CD4-positive, alpha-beta T cell treated with Interleukin-21 for 1 hour (primary cell): Measurements from ENCODE around the gene KIAA1217.

ENCODE experiments used
- DNase-seq: peaks from one replicate; pipeline ENCODE4 v3.0.0-alpha.2; 2020

The KIAA1217 gene

DNA sequence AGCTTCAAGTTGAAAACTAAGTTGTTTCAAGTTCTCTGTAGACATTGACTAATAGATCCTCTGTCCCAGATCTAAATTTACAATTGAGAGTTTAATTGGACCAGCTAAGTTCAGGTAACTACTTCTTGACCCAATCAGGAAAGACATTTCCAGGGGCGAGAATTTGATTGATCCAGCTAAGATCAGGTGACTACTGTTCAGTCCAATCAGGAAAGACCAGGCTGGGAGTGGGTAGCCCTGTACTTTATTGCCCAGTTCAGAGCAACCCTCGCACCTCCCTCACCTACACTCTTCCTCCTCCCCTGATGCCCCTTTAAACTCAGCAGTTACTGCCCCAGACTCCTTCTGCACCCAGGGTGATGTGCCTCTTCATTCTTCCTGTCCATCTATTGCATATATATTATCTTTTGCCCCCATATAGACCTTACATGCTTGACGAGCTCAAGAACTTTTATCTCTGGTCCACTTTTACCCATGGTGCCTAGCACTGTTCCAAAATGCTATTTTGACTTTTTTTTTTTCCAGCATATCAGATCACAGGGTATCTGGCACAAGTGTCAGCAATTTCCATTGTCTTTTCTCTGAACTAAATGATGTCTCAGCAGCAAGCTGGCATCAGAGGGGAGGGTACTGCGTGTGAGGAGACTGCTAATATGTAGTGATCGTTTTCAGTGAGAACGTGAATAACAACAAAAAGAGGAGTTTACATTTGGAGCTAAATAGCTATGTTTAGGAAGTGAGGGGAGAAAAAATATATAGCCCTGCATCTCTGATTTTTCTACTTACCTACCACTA is 169.4 kb downstream of the KIAA1217 start:
- DNase-seq: no peak

DNA sequence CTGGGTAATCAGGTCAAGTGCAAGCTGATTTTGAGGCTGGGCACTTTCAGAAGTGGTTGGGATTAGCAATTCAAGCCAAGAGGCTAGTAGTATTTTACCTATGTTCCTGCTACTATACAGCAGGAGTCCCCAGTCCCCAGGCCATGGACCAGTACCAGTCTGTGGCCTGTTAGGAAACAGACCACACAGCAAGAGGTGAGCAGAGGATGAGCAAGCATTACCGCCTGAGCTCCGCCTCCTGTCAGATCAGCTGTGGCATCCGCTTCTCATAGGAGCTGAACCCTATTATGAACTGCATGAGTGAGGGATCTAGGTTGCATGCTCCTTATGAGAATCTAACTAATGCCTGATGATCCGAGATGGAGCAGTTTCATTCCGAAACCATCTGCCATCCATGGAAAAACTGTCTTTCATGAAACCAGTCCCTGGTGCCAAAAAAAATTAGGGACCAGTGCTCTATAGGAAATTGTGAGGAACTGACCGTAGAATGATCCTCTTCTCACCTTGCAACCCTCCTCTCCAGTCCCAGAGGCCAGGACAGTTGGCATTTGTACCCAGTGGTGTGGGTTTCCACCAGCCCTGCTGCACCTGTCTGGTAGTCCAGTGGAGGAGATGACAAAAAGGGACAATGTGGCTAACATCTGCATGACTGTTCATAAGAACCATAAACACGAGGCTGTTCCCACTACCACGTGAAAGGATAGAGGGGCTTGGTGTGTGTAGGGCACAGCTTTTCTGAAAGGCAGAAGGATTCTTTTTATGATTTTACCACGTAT is 172.5 kb downstream of the KIAA1217 start:
- no peak for DNase-seq

DNA sequence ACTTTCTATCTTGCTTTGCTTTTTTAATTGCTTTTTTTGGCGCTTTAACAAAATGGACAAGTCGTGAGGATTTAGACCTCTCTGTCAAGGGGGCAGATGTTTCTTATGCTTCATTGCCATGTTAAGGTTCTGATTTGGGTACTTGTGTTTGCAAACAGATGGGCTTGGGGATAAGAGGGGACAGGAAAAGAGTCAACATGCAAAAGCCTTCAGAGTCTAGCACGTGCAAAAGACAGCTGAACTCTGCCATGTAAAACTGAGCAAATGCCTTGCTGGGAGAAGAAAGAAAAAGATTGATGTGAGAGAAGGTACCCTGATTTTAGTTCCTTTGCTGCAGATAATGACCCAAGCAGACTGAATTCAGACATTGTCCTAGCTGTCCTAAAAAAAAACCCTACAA is 173.1 kb downstream of the KIAA1217 start:
- DNase-seq: no peak

DNA sequence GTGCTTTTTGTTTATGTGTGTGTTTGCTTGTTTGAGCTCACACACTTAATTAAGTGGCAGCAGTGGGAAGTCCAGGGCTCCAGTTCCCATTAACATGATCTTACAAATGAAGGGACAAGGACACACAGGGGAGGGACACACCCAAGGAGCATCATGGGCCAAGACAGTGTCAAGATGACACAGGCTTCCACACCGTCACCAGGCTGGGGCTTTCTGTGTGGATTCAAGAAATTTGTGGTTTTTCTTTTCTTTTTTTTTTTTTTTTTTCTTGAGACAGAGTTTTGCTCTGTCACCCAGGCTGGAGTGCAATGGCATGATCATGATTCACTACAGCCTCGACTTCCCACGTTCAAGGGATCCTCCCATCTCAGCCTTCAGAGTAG is 173.6 kb downstream of the KIAA1217 start:
- no peak for DNase-seq

GRCh38 chr10:24382979-24383663 is 174.2 kb downstream of the KIAA1217 start:
- no peak for DNase-seq

DNA sequence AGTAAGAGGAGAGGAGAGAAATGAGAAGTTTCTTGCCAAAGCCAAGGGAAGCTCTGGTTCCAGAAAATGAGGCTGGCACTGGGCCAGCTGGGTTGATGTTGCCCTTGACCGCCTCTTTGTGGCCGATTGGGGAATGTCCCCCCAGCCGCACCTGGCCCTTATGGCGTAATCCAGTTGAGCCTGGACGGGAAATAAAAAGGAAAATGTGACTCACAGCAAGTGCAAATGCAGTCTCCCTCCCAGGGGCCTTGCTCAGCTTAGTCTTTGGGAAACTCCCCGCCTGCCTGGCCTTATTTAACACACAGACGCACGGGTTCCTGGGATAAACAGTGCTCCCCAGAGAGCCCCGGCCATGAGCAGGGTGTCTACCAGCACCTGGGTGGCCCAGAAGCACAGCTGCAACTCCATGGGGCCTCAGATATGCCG is 174.8 kb downstream of the KIAA1217 start:
- no peak for DNase-seq

DNA sequence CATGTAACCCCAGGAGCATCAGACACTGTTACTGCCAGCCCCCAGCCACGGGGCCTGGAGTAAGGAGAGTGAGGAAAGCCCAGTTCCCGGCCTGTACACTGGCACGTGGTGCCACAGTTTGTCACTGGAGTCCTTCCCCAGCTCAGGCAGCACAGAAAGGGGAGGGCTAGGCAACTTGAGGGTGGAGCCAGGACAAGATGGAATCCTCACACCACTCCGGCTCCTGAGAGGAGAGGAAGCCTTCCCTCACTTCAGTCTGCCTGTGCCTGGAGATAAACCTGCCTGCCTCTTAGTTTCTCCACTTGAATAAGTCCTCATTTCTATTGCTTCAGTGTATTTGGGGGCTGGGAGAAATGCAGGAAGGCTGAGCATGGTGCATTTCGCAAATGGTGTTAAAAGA is 176.0 kb downstream of the KIAA1217 start:
- DNase-seq: no peak

DNA sequence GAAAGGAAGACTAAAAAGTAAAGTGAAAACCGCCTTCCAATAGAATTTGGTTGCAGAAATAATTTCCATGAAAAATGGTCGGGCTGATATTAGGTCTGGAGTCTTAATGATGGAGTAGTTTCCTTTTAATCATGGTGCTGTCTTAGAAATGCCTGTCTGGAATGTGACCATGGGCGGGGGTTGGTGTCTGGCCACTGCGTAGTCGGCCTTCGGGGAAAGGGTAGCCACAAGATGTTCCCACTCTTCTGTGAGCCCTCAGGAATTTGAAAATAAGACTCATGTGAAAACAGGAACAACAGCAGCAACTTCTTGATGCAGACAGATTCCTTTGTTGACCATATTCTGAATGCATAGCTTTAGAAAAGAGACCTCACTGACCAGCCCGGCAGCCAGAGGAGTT is 176.8 kb downstream of the KIAA1217 start:
- DNase-seq: no peak

GRCh38 chr10:24390146-24390700 is 181.3 kb downstream of the KIAA1217 start:
- DNase-seq: no peak

DNA sequence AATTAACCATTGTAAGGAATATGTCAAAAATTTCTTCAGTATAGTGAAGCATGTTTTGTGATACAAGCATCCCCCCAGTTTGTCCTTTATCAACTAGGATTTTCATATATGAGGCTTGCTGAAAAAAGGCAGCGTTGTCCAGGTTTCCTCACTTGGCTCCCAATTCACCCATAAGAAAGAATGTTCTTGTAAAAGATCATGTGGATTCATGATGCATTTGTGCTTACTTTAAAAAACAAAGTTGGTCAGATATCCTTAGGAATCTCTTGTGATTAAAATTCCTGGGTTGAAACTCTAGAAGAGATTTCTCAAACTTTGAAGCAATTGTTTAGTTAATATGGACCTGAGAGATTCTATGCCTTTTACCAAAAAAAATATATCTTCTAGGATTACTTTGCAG is 181.8 kb downstream of the KIAA1217 start:
- DNase-seq: no peak

DNA sequence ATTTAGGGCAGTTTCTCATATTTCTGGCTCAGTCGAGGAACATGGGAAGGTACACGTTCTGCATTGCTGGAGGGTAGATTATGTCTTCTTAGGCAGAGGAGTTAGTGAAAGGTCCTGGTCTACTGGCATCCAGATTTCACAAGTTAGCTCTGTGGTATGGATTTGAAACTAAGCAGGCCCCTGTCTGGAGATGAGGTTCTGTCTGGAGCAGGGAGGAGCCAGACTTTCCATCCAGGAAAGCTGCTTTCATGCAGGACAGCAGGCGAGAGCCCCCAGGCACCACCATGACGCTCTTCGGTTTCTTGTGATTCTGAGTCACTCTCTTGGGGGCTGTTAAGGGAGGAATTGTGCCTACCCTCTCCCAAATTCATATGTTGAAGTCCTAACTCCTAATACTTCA is 184.3 kb downstream of the KIAA1217 start:
- DNase-seq: no peak

- DNase-seq: no peak
Measured at GRCh38 chr10:24394461-24395190, 185.7 kb downstream of the KIAA1217 start.

GRCh38 chr10:24396396-24396795 is 187.5 kb downstream of the KIAA1217 start:
- no peak for DNase-seq

- no peak for DNase-seq
Measured at GRCh38 chr10:24397662-24398061, 188.7 kb downstream of the KIAA1217 start.

DNA sequence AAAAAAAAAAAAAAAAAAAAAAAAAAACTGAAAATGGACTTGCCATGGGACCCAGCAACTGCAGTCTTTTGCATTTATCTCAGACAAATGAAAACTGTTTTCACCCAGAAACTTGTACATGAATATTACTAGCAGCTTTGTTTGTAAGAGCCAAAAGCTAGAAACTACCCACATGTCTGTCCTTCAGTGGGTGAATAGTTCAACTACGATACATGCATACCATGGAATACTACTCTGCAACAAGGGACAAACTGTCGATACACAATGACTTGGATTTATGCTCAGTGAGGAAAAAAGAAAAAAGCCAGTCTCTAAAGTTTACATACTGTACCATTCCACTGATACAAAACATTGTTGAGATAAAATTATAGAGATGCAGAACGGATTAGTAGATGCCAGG is 195.6 kb downstream of the KIAA1217 start:
- DNase-seq: no peak

DNA sequence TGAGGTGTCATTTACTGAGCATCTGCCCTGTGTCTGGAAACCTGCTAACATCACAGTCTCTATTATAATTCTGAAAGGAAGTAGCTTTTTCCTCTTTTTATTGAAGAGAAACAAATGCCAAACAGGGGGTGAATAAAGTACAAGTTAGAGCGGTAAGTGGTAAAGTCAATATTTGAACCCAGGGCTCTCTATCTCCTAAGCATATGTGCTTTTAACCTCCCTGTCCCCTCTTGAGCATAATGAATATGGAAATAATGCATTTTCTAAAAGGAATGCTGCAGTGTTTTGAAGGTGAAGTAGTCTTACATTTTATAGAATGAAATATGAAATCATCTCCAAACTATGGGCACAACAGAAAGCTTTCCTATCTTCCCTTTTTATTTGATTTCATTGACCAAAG is 196.7 kb downstream of the KIAA1217 start:
- DNase-seq: no peak

GRCh38 chr10:24406809-24407483 is 198.0 kb downstream of the KIAA1217 start:
- DNase-seq: no peak

- DNase-seq: no peak
Measured at GRCh38 chr10:24407928-24408327, 199.0 kb downstream of the KIAA1217 start.

GRCh38 chr10:24408365-24408764 is 199.4 kb downstream of the KIAA1217 start:
- no peak for DNase-seq

DNA sequence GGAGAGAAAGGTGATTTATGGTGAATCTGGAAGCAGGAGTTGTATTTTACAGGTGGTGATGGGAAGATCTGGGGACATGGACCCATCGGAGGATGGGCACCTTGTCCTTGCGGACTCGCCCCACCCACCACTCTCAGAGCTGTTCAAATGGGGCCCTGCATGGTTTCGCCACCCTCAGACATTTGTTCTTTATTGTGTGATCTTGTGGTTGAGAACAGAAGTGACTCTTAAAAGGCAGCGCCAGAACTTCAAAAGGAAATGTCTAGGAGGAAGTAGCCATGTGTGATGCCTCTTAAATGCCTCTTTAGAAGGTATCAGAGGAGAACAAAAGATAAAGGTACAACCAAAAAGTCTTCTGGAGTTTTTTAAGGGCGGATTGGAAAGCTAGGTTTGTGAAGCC is 205.7 kb downstream of the KIAA1217 start:
- no peak for DNase-seq

GRCh38 chr10:24415455-24416125 is 206.7 kb downstream of the KIAA1217 start:
- no peak for DNase-seq

DNA sequence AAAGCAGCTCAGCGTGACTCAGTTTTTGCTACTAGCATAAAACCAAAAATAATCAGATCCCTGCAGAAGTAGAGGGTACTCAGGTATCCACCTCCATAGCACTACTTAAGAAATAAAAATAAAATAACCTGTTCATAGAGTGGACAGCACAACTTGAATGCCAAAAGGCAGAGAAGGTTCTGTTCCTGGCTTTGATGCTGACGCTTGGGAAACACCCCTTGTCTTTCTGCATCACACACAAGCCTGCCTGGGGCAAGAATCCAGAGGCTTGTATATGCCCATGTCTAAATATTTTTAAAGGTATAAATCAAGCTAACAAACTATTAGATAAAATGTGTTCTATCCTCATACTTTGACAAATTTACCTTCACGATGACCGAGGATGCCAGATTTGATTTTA is 207.3 kb downstream of the KIAA1217 start:
- DNase-seq: no peak
